GM23248 (cell line): ENCODE data around the gene KLF7.

Source experiments
- EZH2 ChIP-seq: fragments of 200-600 bp; sonication (generic); IDR thresholded peaks from 2 replicates; pipeline ENCODE4 v1.6.1; 2018; ENCODE audit warnings: antibody characterized with exemption, mild to moderate bottlenecking; ENCODE audit not compliant: insufficient read depth, poor library complexity, severe bottlenecking
- EZH2phosphoT487 ChIP-seq: fragments of 200-600 bp; sonication (generic); IDR thresholded peaks from 2 replicates; pipeline ENCODE4 v1.6.1; 2018; ENCODE audit warnings: antibody characterized with exemption, moderate library complexity, mild to moderate bottlenecking, low read depth; ENCODE audit not compliant: insufficient read depth

GRCh38 chr2:207188626-207189419 is 23.1 kb upstream of the KLF7 start:
- TF ChIP-seq EZH2: no peak
- TF ChIP-seq EZH2phosphoT487: no peak
